K562 (cell line): ENCODE measurements around the gene SLC22A12. TPM values are rescaled to one million over a fixed set of nuclear protein-coding genes. Genes with fewer than 3 reads are reported as not detected.
A peak's percentile ranks its signal among the peaks of the same experiment; 100 is the strongest.

Experiments
- DIDO1 ChIP-seq: fragments of 450-650 bp; IDR thresholded peaks from 2 replicates; pipeline ENCODE4 v1.6.1; 2016; ENCODE audit warnings: low read depth, missing biosample characterization, missing genetic modification characterization
- HSF4 ChIP-seq: fragments of 250-450 bp; sonication (Bioruptor Pico); IDR thresholded peaks from 2 replicates; pipeline ENCODE4 v2.1.2; 2022; ENCODE audit warnings: mild to moderate bottlenecking, moderate library complexity, borderline replicate concordance
- SIRT6 ChIP-seq: IDR thresholded peaks from one replicate; pipeline ENCODE4 v1.6.1; 2012; ENCODE audit warnings: low read depth, mild to moderate bottlenecking, control low read depth, inconsistent platforms, low read length, moderate library complexity
- TARDBP ChIP-seq: fragments of 450-650 bp; IDR thresholded peaks from 2 replicates; pipeline ENCODE4 v1.6.1; 2016
- ZNF165 ChIP-seq: fragments of 250-450 bp; sonication (Bioruptor Pico); IDR thresholded peaks from 2 replicates; pipeline ENCODE4 v1.4.0; 2020; ENCODE audit warnings: borderline replicate concordance
- ZNF23 ChIP-seq: fragments of 250-450 bp; sonication (Bioruptor Pico); IDR thresholded peaks from 2 replicates; pipeline ENCODE4 v1.4.0; 2020; ENCODE audit warnings: mild to moderate bottlenecking
- ZNF384 ChIP-seq: IDR thresholded peaks from 2 replicates; pipeline ENCODE4 v1.6.1; 2012; ENCODE audit warnings: low read depth, low read length, improper control_type of control experiment
- ZNF583 ChIP-seq: fragments of 250-450 bp; sonication (Bioruptor Pico); IDR thresholded peaks from 2 replicates; pipeline ENCODE4 v1.4.0; 2020
- polyA plus RNA-seq, 8 experiments: library from polyadenylated mRNA; depleted of rRNA in 4 of 8; stranded (reverse) in 5 of 8; unstranded in 3 of 8; fragments of >200 nt; fragmentation: Nextera tagmentation in 2 of 8; fragmentation: Illumina TruSeq in 1 of 8; extraction: Ambion mirVana in 2 of 8; extraction: Trizol in 1 of 8; gene quantifications; 2 replicates each; pipeline versions ENCODE4 v1.2.1 to v1.2.3, GENCODE V29; 2011 to 2014; ENCODE audit warnings: inconsistent platforms in 1 of 8, missing spikeins in 1 of 8
- total RNA-seq, 7 experiments: library from RNA; depleted of rRNA in 6 of 7; stranded (reverse); fragments of >200 nt in 6 of 7; fragmentation: Illumina TruSeq in 2 of 7; extraction: Trizol in 2 of 7; gene quantifications; 2 replicates each; pipeline versions ENCODE4 v1.2.1 to v1.2.3, GENCODE V29; 2011 to 2021; ENCODE audit warnings: low replicate concordance in 1 of 7
- TF ChIP-seq, protein P1 (sequence below): fragments of 450-650 bp; IDR thresholded peaks from 2 replicates; pipeline ENCODE4 v1.6.1; 2016; ENCODE audit warnings: low read depth
- TF ChIP-seq, protein P2 (sequence below), 2 experiments: fragments of 450-650 bp in 1 of 2; sonication (generic) in 1 of 2; formaldehyde crosslinking in 1 of 2; IDR thresholded peaks; 2 replicates each; pipeline versions ENCODE4 v1.7.1 to v1.9.0; 2016 to 2022; ENCODE audit warnings: inconsistent platforms in 1 of 2, mild to moderate bottlenecking in 1 of 2, missing genetic modification reagents in 1 of 2

The SLC22A12 gene
- total and polyA plus RNA-seq, 9 of the 15 experiments (the other 6 are each of a cell fraction or from before 2014, with no cell fraction given) = not detected

DNA sequence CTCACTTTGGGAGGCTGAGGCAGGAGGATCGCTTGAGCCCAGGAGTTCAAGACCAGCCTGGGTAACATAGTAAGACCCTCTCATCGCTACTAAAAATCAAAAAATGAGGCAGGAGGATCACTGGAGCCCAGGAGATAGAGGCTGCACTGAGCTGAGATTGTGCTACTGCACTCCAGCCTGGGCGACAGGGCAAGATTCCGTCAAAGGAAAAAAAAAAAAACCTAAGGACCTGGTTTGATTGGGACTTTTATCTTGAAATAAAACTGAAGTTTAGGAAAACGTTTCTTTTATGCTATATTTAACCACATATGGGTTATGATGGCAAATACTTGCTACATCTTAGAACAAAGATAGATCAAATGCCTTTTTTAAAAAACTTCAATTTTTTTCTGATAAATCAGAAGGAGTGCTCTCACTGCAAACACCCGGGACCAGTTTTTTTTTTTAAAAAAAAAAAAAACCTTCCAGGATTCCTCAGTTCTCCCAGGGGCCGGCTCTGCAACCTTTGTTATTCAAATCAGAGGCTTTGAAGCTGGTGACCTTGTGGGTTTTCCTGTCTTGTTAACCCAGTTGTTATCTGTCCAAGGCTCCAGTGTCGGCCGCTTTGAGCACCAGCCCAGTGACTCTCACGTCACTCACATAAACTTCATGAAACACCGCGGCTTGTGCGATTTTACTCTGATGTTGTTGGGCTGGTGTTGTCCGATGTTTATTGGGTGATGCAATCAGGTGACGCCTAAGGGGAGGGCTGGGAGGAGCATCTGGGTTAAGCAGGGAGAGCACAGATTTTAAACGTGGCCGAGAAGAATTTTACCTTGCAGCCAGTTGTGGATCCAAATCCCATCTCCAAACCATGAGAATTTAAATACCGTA lies 24.7 kb upstream of the SLC22A12 start (continued):
- TF ChIP-seq ZNF583 (CRISPR knock-in tag) = no peak
- no peak for TF ChIP-seq ZNF165
- TF ChIP-seq ZNF23 (CRISPR knock-in tag) = no peak
- TF ChIP-seq, protein P1, sequence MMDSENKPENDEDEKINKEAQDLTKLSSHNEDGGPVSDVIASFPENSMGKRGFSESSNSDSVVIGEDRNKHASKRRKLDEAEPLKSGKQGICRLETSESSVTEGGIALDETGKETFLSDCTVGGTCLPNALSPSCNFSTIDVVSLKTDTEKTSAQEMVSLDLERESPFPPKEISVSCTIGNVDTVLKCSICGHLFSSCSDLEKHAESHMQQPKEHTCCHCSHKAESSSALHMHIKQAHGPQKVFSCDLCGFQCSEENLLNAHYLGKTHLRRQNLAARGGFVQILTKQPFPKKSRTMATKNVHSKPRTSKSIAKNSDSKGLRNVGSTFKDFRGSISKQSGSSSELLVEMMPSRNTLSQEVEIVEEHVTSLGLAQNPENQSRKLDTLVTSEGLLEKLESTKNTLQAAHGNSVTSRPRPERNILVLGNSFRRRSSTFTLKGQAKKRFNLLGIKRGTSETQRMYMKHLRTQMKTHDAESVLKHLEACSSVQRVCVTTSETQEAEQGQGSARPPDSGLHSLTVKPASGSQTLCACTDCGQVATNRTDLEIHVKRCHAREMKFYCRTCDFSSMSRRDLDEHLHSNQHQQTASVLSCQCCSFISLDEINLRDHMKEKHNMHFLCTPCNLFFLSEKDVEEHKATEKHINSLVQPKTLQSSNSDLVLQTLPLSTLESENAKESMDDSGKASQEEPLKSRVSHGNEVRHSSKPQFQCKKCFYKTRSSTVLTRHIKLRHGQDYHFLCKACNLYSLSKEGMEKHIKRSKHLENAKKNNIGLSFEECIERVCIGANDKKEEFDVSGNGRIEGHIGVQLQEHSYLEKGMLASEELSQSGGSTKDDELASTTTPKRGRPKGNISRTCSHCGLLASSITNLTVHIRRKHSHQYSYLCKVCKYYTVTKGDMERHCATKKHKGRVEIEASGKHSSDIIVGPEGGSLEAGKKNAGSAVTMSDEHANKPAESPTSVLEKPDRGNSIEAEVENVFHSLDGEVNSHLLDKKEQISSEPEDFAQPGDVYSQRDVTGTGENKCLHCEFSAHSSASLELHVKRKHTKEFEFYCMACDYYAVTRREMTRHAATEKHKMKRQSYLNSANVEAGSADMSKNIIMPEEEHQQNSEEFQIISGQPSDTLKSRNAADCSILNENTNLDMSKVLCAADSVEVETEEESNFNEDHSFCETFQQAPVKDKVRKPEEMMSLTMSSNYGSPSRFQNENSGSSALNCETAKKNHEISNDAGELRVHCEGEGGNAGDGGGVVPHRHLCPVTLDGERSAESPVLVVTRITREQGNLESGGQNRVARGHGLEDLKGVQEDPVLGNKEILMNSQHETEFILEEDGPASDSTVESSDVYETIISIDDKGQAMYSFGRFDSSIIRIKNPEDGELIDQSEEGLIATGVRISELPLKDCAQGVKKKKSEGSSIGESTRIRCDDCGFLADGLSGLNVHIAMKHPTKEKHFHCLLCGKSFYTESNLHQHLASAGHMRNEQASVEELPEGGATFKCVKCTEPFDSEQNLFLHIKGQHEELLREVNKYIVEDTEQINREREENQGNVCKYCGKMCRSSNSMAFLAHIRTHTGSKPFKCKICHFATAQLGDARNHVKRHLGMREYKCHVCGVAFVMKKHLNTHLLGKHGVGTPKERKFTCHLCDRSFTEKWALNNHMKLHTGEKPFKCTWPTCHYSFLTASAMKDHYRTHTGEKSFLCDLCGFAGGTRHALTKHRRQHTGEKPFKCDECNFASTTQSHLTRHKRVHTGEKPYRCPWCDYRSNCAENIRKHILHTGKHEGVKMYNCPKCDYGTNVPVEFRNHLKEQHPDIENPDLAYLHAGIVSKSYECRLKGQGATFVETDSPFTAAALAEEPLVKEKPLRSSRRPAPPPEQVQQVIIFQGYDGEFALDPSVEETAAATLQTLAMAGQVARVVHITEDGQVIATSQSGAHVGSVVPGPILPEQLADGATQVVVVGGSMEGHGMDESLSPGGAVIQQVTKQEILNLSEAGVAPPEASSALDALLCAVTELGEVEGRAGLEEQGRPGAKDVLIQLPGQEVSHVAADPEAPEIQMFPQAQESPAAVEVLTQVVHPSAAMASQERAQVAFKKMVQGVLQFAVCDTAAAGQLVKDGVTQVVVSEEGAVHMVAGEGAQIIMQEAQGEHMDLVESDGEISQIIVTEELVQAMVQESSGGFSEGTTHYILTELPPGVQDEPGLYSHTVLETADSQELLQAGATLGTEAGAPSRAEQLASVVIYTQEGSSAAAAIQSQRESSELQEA = no peak
- no peak for TF ChIP-seq HSF4
- peak; percentile 41 for TF ChIP-seq ZNF384
- no peak for TF ChIP-seq DIDO1 (tag)
- no peak for TF ChIP-seq SIRT6
- TF ChIP-seq TARDBP = peak; percentile 78; the same call in 1 of the 2 replicates
- TF ChIP-seq, protein P2, sequence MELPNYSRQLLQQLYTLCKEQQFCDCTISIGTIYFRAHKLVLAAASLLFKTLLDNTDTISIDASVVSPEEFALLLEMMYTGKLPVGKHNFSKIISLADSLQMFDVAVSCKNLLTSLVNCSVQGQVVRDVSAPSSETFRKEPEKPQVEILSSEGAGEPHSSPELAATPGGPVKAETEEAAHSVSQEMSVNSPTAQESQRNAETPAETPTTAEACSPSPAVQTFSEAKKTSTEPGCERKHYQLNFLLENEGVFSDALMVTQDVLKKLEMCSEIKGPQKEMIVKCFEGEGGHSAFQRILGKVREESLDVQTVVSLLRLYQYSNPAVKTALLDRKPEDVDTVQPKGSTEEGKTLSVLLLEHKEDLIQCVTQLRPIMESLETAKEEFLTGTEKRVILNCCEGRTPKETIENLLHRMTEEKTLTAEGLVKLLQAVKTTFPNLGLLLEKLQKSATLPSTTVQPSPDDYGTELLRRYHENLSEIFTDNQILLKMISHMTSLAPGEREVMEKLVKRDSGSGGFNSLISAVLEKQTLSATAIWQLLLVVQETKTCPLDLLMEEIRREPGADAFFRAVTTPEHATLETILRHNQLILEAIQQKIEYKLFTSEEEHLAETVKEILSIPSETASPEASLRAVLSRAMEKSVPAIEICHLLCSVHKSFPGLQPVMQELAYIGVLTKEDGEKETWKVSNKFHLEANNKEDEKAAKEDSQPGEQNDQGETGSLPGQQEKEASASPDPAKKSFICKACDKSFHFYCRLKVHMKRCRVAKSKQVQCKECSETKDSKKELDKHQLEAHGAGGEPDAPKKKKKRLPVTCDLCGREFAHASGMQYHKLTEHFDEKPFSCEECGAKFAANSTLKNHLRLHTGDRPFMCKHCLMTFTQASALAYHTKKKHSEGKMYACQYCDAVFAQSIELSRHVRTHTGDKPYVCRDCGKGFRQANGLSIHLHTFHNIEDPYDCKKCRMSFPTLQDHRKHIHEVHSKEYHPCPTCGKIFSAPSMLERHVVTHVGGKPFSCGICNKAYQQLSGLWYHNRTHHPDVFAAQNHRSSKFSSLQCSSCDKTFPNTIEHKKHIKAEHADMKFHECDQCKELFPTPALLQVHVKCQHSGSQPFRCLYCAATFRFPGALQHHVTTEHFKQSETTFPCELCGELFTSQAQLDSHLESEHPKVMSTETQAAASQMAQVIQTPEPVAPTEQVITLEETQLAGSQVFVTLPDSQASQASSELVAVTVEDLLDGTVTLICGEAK (IDR thresholded peaks at IDR 0.05) = 0 out of 2 replicates have a peak, but pooled peaks have one; percentile 4
- TF ChIP-seq, protein P2 (CRISPR knock-in tag; IDR thresholded peaks at IDR 0.05) = no peak
